Retinal pigment epithelial cell (primary cell): Measurements from ENCODE around the gene ST3GAL3.

Experiments
- DNase-seq: peaks from one replicate; pipeline ENCODE4 v3.0.0-alpha.2; 2010; ENCODE audit warnings: low read depth
- H3K4me3 ChIP-seq: 2 replicates; pipeline ENCODE4 v1.5.1; 2011; ENCODE audit warnings: mild to moderate bottlenecking, low read length, control low read depth, moderate library complexity
- CTCF ChIP-seq: conservative IDR thresholded peaks from 2 replicates; pipeline ENCODE4 v1.5.1; 2011; ENCODE audit warnings: low read depth, low read length, control low read depth, inconsistent platforms

Gene ST3GAL3

GRCh38 chr1:43960798-43961197, 253.5 kb downstream of the ST3GAL3 start:
- no peak for TF ChIP-seq CTCF
- DNase-seq, result no peak

GRCh38 chr1:43961692-43962091, 254.4 kb downstream of the ST3GAL3 start:
- no peak overlapping the region for H3K4me3 ChIP-seq
- no peak for TF ChIP-seq CTCF
- DNase-seq, result no peak

More at GRCh38 chr1:43960798-43961197, 253.5 kb downstream of the ST3GAL3 start:
- H3K4me3 ChIP-seq, result no peak overlapping the region

- TF ChIP-seq CTCF, result no peak
- H3K4me3 ChIP-seq, result no peak overlapping the region
- no peak for DNase-seq
These were observed 255.0 kb downstream of the ST3GAL3 start for GRCh38 chr1:43962324-43962723.

GRCh38 chr1:43963006-43963405, 255.7 kb downstream of the ST3GAL3 start:
- H3K4me3 ChIP-seq, result no peak overlapping the region
- no peak for DNase-seq
- TF ChIP-seq CTCF, result no peak

GRCh38 chr1:43963890-43964289, 256.6 kb downstream of the ST3GAL3 start:
- H3K4me3 ChIP-seq, result no peak overlapping the region
- no peak for DNase-seq
- no peak for TF ChIP-seq CTCF

- no peak for TF ChIP-seq CTCF
- no peak overlapping the region for H3K4me3 ChIP-seq
- no peak for DNase-seq
These were observed 258.0 kb downstream of the ST3GAL3 start for GRCh38 chr1:43965316-43965715.

GRCh38 chr1:43968348-43968948, 261.1 kb downstream of the ST3GAL3 start:
- no peak overlapping the region for H3K4me3 ChIP-seq
- no peak for DNase-seq
- no peak for TF ChIP-seq CTCF
